ENCODE results near the gene ABHD15. TPM values are rescaled to one million over a fixed set of nuclear protein-coding genes. Genes with fewer than 3 reads are reported as not detected.
A peak's percentile ranks its signal among the peaks of the same experiment; 100 is the strongest.

Gene ABHD15
- 10 to 100 TPM in 1 of 2 donors, 1 to 10 TPM in 1; 5.1 to 10.6 TPM for total RNA-seq

GRCh38 chr17:29566473-29567303 is at the start of gene ABHD15:
TSS of gene ABHD15 (minus strand) at chr17:29567037. CDS start at chr17:29566966, 71 bp downstream.
- no peaks in the 10 kb centered on the region for H3K9me3 Mint-ChIP-seq
- ATAC-seq (peak; percentile 48 to 55), DNase-seq (ENCODE audit: low spot score in 2 of 2) (peak; percentile 73)
- peak within 1 kb of the TSS; percentile 84 to 88 for H3K27ac Mint-ChIP-seq
- peaks cover 11 to 20% of the 10 kb centered on the region in 2 donors for H3K36me3 Mint-ChIP-seq

- peak overlapping the region in 1 of 2 donors; percentile 48 for H3K27ac Mint-ChIP-seq
- H3K9me3 Mint-ChIP-seq, result no peaks in the 10 kb centered on the region
- H3K36me3 Mint-ChIP-seq, result no peaks in the 10 kb centered on the region
These were observed 48.9 kb upstream of the ABHD15 start for GRCh38 chr17:29615492-29616299.

GRCh38 chr17:29615048-29615385 is 48.2 kb upstream of the ABHD15 start:
- H3K9me3 Mint-ChIP-seq, result no peaks in the 10 kb centered on the region
- ATAC-seq (peak; percentile 4 to 9), DNase-seq (ENCODE audit: low spot score in 2 of 2) (peak in 1 of 2 donors; percentile 61)
- no peak overlapping the region for H3K27ac Mint-ChIP-seq
- no peaks in the 10 kb centered on the region for H3K36me3 Mint-ChIP-seq

More at GRCh38 chr17:29615492-29616299, 48.9 kb upstream of the ABHD15 start:
- DNase-seq (ENCODE audit: low spot score in 2 of 2), result peak; percentile 85 to 94
- ATAC-seq, result peak; percentile 55 to 64

- DNase-seq (ENCODE audit: low spot score in 2 of 2) (no peak), ATAC-seq (no peak)
- H3K9me3 Mint-ChIP-seq, result no peaks in the 10 kb centered on the region
- peak overlapping the region in 1 of 2 donors; percentile 26 for H3K27ac Mint-ChIP-seq
- no peaks in the 10 kb centered on the region for H3K36me3 Mint-ChIP-seq
These were observed 47.7 kb upstream of the ABHD15 start for GRCh38 chr17:29614349-29615047.

- H3K36me3 Mint-ChIP-seq, result no peaks in the 10 kb centered on the region
- H3K27ac Mint-ChIP-seq, result peak overlapping the region in 1 of 2 donors; percentile 26
- H3K9me3 Mint-ChIP-seq, result no peaks in the 10 kb centered on the region
- ATAC-seq (peak in 1 of 2 donors; percentile 0), DNase-seq (ENCODE audit: low spot score in 2 of 2) (no peak)
These were observed 47.0 kb upstream of the ABHD15 start for GRCh38 chr17:29613856-29614255.

DNA sequence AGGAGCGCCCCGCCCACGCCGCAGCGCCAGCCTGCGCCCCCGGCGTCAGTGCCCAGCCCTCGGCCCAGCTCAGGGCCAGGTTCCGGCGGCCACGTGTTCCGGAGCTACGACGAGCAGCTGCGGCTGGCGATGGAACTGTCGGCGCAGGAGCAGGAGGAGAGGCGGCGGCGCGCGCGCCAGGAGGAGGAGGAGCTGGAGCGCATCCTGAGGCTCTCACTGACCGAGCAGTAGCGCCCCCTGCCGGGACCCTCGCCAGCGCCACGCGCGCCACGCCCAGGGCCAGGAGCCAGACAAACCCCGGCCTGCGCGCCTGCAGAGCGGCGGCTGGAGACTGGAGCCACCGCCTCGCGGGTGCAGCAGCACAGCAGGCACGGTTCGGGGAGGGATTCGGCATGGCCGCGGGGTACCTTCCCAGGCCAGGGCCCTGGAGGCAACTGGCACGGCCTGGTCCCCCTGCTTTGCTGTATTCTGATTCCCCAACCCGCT is 46.6 kb upstream of the ABHD15 start:
- H3K36me3 Mint-ChIP-seq, result no peaks in the 10 kb centered on the region
- DNase-seq (ENCODE audit: low spot score in 2 of 2), result peak; percentile 90 to 99
- ATAC-seq, result peak; percentile 50 to 56
- no peaks in the 10 kb centered on the region for H3K9me3 Mint-ChIP-seq
- no peak overlapping the region for H3K27ac Mint-ChIP-seq

DNA sequence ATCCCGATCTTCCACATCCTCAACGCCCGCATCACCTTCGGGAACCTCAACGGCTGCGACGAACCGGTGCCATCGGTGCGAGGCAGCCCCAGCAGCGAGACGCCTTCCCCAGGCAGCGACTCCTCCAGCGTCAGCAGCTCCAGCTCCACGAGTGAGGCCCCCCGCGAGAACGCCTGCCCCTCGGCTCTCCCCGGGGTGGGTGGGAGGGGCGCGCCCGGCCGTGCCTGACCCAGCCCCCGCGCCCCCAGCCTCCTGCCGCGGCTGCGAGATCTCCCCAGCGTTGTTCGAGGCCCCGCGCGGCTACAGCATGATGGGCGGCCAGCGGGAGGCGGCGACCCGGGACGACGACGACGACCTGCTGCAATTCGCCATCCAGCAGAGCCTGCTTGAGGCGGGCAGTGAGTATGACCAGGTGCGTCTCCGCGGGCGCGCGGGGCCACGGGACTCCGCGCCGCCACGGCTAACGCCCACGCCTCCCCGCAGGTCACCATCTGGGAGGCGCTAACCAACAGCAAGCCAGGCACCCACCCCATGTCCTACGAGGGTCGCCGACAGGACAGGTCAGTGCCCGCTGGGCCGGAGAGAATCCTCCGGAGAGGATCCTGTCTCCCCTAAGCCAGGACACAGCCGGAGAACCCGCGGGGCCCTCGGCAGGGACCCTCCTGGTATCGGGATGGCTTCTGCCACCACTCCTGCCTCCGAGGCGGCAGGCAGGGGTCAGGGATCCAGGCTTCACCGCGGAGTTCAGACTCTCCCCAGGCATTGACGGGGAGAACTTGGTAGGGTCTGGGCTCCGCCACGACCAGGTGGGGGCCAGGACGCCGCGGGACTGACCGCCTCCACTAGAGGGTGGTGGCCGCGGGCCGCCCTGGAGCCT is 45.8 kb upstream of the ABHD15 start:
- no peaks in the 10 kb centered on the region for H3K36me3 Mint-ChIP-seq
- no peak overlapping the region for H3K27ac Mint-ChIP-seq
- H3K9me3 Mint-ChIP-seq, result no peaks in the 10 kb centered on the region
- DNase-seq (ENCODE audit: low spot score in 2 of 2), result no peak
- ATAC-seq, result no peak

DNA sequence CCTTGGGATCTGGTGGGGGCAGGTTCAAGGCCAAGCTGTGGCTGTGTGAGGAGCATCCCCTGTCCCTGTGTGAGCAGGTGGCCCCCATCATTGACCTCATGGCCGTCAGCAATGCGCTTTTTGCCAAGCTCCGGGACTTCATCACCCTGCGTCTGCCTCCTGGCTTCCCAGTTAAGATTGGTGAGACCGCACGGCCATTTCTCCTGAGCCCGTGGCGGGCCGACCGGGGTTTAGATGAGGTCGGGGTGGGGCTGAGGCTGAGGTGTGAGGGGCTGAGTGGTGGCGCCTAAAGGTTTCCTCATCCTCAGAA is 45.2 kb upstream of the ABHD15 start:
- H3K27ac Mint-ChIP-seq, result no peak overlapping the region
- H3K9me3 Mint-ChIP-seq, result no peaks in the 10 kb centered on the region
- no peak for DNase-seq (ENCODE audit: low spot score in 2 of 2)
- H3K36me3 Mint-ChIP-seq, result no peaks in the 10 kb centered on the region
- ATAC-seq, result no peak

GRCh38 chr17:29611351-29612093 is 44.7 kb upstream of the ABHD15 start:
- no peaks in the 10 kb centered on the region for H3K36me3 Mint-ChIP-seq
- no peaks in the 10 kb centered on the region for H3K9me3 Mint-ChIP-seq
- ATAC-seq (no peak), DNase-seq (ENCODE audit: low spot score in 2 of 2) (no peak)
- H3K27ac Mint-ChIP-seq, result no peak overlapping the region

- H3K27ac Mint-ChIP-seq, result no peak overlapping the region
- ATAC-seq, result no peak
- H3K9me3 Mint-ChIP-seq, result no peaks in the 10 kb centered on the region
- H3K36me3 Mint-ChIP-seq, result no peaks in the 10 kb centered on the region
- DNase-seq (ENCODE audit: low spot score in 2 of 2), result no peak
These were observed 43.6 kb upstream of the ABHD15 start for GRCh38 chr17:29610395-29610794.

- H3K27ac Mint-ChIP-seq, result no peak overlapping the region
- ATAC-seq, result no peak
- no peaks in the 10 kb centered on the region for H3K36me3 Mint-ChIP-seq
- DNase-seq (ENCODE audit: low spot score in 2 of 2), result no peak
- H3K9me3 Mint-ChIP-seq, result no peaks in the 10 kb centered on the region
These were observed 42.1 kb upstream of the ABHD15 start for GRCh38 chr17:29608986-29609385.

- DNase-seq (ENCODE audit: low spot score in 2 of 2), result no peak
- H3K36me3 Mint-ChIP-seq, result no peaks in the 10 kb centered on the region
- H3K27ac Mint-ChIP-seq, result no peak overlapping the region
- no peaks in the 10 kb centered on the region for H3K9me3 Mint-ChIP-seq
- ATAC-seq, result no peak
These were observed 40.8 kb upstream of the ABHD15 start for GRCh38 chr17:29607557-29608195.

GRCh38 chr17:29603109-29603674 is 36.4 kb upstream of the ABHD15 start:
- Mint-ChIP-seq H3K9me3 (no peaks in the 10 kb centered on the region), H3K36me3 (no peaks in the 10 kb centered on the region), H3K27ac (no peak overlapping the region)
- ATAC-seq (no peak), DNase-seq (ENCODE audit: low spot score in 2 of 2) (no peak)

DNA sequence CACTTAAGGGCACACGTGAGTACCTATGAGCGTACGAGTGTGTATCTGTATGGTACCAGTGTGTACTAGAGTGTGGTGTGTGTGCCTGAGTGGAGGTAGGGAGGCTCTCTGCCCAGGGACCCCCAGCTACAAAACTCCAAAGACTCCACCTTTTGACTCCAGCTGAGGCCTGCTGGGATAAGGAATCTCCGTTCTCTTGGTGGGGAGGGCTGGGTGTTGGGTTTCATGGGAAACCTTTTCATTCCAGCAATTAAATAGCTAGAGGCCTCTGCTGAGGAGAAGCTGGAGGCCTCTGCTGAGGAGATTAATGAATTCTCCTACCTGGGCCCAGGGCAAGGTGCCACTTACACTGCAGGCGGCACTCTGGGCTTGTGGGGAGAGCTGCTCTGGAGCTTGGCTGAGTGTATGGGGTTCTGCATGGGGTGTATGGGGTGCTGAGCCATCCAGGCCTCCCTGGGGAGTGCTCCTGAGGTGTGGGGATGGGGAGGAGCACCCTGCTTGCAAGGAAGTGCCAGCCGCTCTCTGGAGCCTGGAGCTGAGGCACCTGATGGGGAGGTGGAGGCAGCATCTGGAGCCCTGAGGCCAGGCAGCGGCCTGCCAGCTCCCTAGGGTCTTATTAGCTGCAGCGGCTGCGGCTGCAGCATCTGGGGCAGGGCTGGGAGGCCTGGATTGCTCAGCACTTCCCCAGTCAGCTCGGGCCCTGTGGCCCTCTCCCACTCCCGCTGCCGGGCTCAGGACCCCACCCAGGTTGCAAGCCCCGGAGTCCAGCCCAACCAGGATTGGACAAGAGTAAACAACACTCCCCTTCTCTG is 30.7 kb upstream of the ABHD15 start:
- Mint-ChIP-seq H3K36me3 (no peaks in the 10 kb centered on the region), H3K27ac (no peak overlapping the region), H3K9me3 (no peaks in the 10 kb centered on the region)
- DNase-seq (ENCODE audit: low spot score in 2 of 2) (no peak), ATAC-seq (no peak)

Measured in activated naive CD4-positive, alpha-beta T cell treated with anti-CD3 and anti-CD28 coated beads, Interleukin-2, amount 50 U/mL, for 72 hours (primary cell).